Stimulated activated CD4-positive, alpha-beta T cell treated with anti-CD3 and anti-CD28 coated beads, Interleukin-1b, Interleukin-23, amount 100 ng/mL, for 24 hours (primary cell): ENCODE results near the gene HNRNPH1.
A peak's percentile ranks its signal among the peaks of the same experiment; 100 is the strongest.

Source experiments
- DNase-seq, 4 experiments: peaks; one replicate each; pipeline ENCODE4 v3.0.0-alpha.2; 2020; ENCODE audit warnings: low read depth in 4 of 4, low spot score in 1 of 4

Gene HNRNPH1

GRCh38 chr5:179623906-179624741 is 653 bp upstream of the HNRNPH1 start:
- peak in 2 of 4 experiments; percentile 40 to 50 for DNase-seq

GRCh38 chr5:179621551-179622214 is 1.8 kb downstream of the HNRNPH1 start:
- no peak for DNase-seq

- DNase-seq, result no peak
These were observed 2.6 kb downstream of the HNRNPH1 start for GRCh38 chr5:179620703-179621350.

GRCh38 chr5:179620293-179620692 is 3.2 kb downstream of the HNRNPH1 start:
- DNase-seq, result no peak

- DNase-seq, result no peak
These were observed 3.7 kb downstream of the HNRNPH1 start for GRCh38 chr5:179619776-179620175.

- DNase-seq, result no peak
These were observed 4.4 kb downstream of the HNRNPH1 start for GRCh38 chr5:179618923-179619554.

- DNase-seq, result no peak
These were observed 5.5 kb downstream of the HNRNPH1 start for GRCh38 chr5:179617930-179618329.

- DNase-seq, result no peak
These were observed 7.4 kb downstream of the HNRNPH1 start for GRCh38 chr5:179616002-179616594.

GRCh38 chr5:179615203-179615602 is 8.3 kb downstream of the HNRNPH1 start:
- DNase-seq, result no peak

GRCh38 chr5:179614745-179615144 is 8.7 kb downstream of the HNRNPH1 start:
- DNase-seq, result no peak

GRCh38 chr5:179613460-179614071 is 9.9 kb downstream of the HNRNPH1 start:
- no peak for DNase-seq

- DNase-seq, result no peak
These were observed 10.7 kb downstream of the HNRNPH1 start for GRCh38 chr5:179612577-179613459.

GRCh38 chr5:179610903-179611265 is 12.6 kb downstream of the HNRNPH1 start:
- DNase-seq, result no peak

GRCh38 chr5:179610109-179610902 is 13.2 kb downstream of the HNRNPH1 start:
- DNase-seq, result no peak

- DNase-seq, result no peak
These were observed 13.7 kb downstream of the HNRNPH1 start for GRCh38 chr5:179609834-179610108.

- DNase-seq, result no peak
These were observed 15.3 kb downstream of the HNRNPH1 start for GRCh38 chr5:179608131-179608581.

GRCh38 chr5:179607160-179607931 is 16.1 kb downstream of the HNRNPH1 start:
- no peak for DNase-seq

- DNase-seq, result no peak
These were observed 16.6 kb downstream of the HNRNPH1 start for GRCh38 chr5:179606910-179607159.
